ENCODE data around the gene ANKRD13A. TPM values are rescaled to one million over a fixed set of nuclear protein-coding genes. Genes with fewer than 3 reads are reported as not detected.
"Not testable (repeated sequence)": the region's sequence is repeated elsewhere in the genome, so short reads cannot be mapped to it uniquely, and the experiment has no call there.

Gene ANKRD13A
- total RNA-seq, 1 donor from 2014 or later = 38.0 TPM

- H3K9me3 Mint-ChIP-seq (ENCODE audit: low read depth) = no peaks in the 10 kb centered on the region
- no peak overlapping the region for H3K4me3 Mint-ChIP-seq (ENCODE audit: low read depth)
- peaks cover 33% of the 10 kb centered on the region for H3K36me3 Mint-ChIP-seq (ENCODE audit: insufficient read depth)
- H3K27me3 Mint-ChIP-seq = no peaks in the 10 kb centered on the region
- no peaks in the 10 kb centered on the region for H3K4me1 Mint-ChIP-seq (ENCODE audit: low read depth)
- no peak for TF ChIP-seq CTCF (IDR thresholded peaks at IDR 0.05; ENCODE audit: unreplicated experiment)
- DNase-seq (ENCODE audit: low spot score, unreplicated experiment) = no peak
- no peak overlapping the region for H3K27ac Mint-ChIP-seq
These were observed 17.0 kb upstream of the ANKRD13A start for GRCh38 chr12:109982210-109982609.

GRCh38 chr12:109983432-109984142, 15.6 kb upstream of the ANKRD13A start:
- no peak for DNase-seq (ENCODE audit: low spot score, unreplicated experiment)
- Mint-ChIP-seq H3K27ac (no peak overlapping the region), H3K9me3 (ENCODE audit: low read depth) (no peaks in the 10 kb centered on the region), H3K27me3 (no peaks in the 10 kb centered on the region), H3K4me1 (ENCODE audit: low read depth) (no peaks in the 10 kb centered on the region), H3K4me3 (ENCODE audit: low read depth) (no peak overlapping the region), H3K36me3 (ENCODE audit: insufficient read depth) (peaks cover 30% of the 10 kb centered on the region)
- no peak for TF ChIP-seq CTCF (IDR thresholded peaks at IDR 0.05; ENCODE audit: unreplicated experiment)

- H3K27ac Mint-ChIP-seq; DNase-seq (ENCODE audit: low spot score, unreplicated experiment); H3K4me3 Mint-ChIP-seq (ENCODE audit: low read depth); H3K9me3 Mint-ChIP-seq (ENCODE audit: low read depth); H3K27me3 Mint-ChIP-seq; H3K4me1 Mint-ChIP-seq (ENCODE audit: low read depth): not testable (repeated sequence)
- peaks cover 23% of the 10 kb centered on the region for H3K36me3 Mint-ChIP-seq (ENCODE audit: insufficient read depth)
These were observed 13.0 kb upstream of the ANKRD13A start for GRCh38 chr12:109986236-109986635.

GRCh38 chr12:109987615-109988014, 11.6 kb upstream of the ANKRD13A start:
- TF ChIP-seq CTCF (IDR thresholded peaks at IDR 0.05; ENCODE audit: unreplicated experiment) = no peak
- Mint-ChIP-seq H3K9me3 (ENCODE audit: low read depth) (no peaks in the 10 kb centered on the region), H3K4me3 (ENCODE audit: low read depth) (no peak overlapping the region), H3K27me3 (no peaks in the 10 kb centered on the region), H3K27ac (no peak overlapping the region), H3K36me3 (ENCODE audit: insufficient read depth) (peaks cover 21% of the 10 kb centered on the region), H3K4me1 (ENCODE audit: low read depth) (no peaks in the 10 kb centered on the region)
- DNase-seq (ENCODE audit: low spot score, unreplicated experiment) = no peak

- H3K9me3 Mint-ChIP-seq (ENCODE audit: low read depth) = no peaks in the 10 kb centered on the region
- H3K27ac Mint-ChIP-seq = no peak overlapping the region
- no peak for DNase-seq (ENCODE audit: low spot score, unreplicated experiment)
- H3K27me3 Mint-ChIP-seq = no peaks in the 10 kb centered on the region
- no peak overlapping the region for H3K4me3 Mint-ChIP-seq (ENCODE audit: low read depth)
- no peak for TF ChIP-seq CTCF (IDR thresholded peaks at IDR 0.05; ENCODE audit: unreplicated experiment)
- H3K4me1 Mint-ChIP-seq (ENCODE audit: low read depth) = no peaks in the 10 kb centered on the region
- peaks cover 21% of the 10 kb centered on the region for H3K36me3 Mint-ChIP-seq (ENCODE audit: insufficient read depth)
These were observed 11.0 kb upstream of the ANKRD13A start for GRCh38 chr12:109988274-109988673.

- H3K4me3 Mint-ChIP-seq (ENCODE audit: low read depth) = no peak overlapping the region
- peaks cover 21% of the 10 kb centered on the region for H3K36me3 Mint-ChIP-seq (ENCODE audit: insufficient read depth)
- H3K9me3 Mint-ChIP-seq (ENCODE audit: low read depth) = no peaks in the 10 kb centered on the region
- no peaks in the 10 kb centered on the region for H3K27me3 Mint-ChIP-seq
- no peak overlapping the region for H3K27ac Mint-ChIP-seq
- no peaks in the 10 kb centered on the region for H3K4me1 Mint-ChIP-seq (ENCODE audit: low read depth)
- TF ChIP-seq CTCF (IDR thresholded peaks at IDR 0.05; ENCODE audit: unreplicated experiment) = no peak
- no peak for DNase-seq (ENCODE audit: low spot score, unreplicated experiment)
These were observed 10.3 kb upstream of the ANKRD13A start for GRCh38 chr12:109988903-109989302.
